Activated T-helper 1 cell treated with anti-CD3 and anti-CD28 coated beads, Interleukin-12 subunit alpha, Interleukin-12 subunit beta, Interleukin-2, Interleukin-4 antibody, amounts not matched to agents 30 ng/mL and 10 ng/mL and 1 ng/mL, durations not matched to agents 14 hours and 24 hours and 36 hours (primary cell): ENCODE data around the gene CTSZ. TPM values are rescaled to one million over a fixed set of nuclear protein-coding genes. Genes with fewer than 3 reads are reported as not detected.

Source experiments
- DNase-seq: peaks from one replicate; pipeline ENCODE4 v3.0.0; 2021; ENCODE audit warnings: low spot score
- H3K27ac Mint-ChIP-seq: one replicate; pipeline ENCODE4 v1.8.0; 2021; ENCODE audit warnings: mild to moderate bottlenecking, mixed read lengths
- H3K27me3 Mint-ChIP-seq: one replicate; pipeline ENCODE4 v1.8.0; 2022; ENCODE audit warnings: mild to moderate bottlenecking, moderate library complexity, mixed read lengths; ENCODE audit not compliant: insufficient read depth
- H3K36me3 Mint-ChIP-seq: one replicate; pipeline ENCODE4 v1.8.0; 2021; ENCODE audit warnings: low read depth, mixed read lengths
- H3K4me1 Mint-ChIP-seq: one replicate; pipeline ENCODE4 v1.8.0; 2021; ENCODE audit warnings: low read depth, mixed read lengths
- H3K4me3 Mint-ChIP-seq: one replicate; pipeline ENCODE4 v1.8.0; 2021; ENCODE audit warnings: mild to moderate bottlenecking, moderate library complexity, mixed read lengths
- H3K9me3 Mint-ChIP-seq: one replicate; pipeline ENCODE4 v1.8.0; 2021; ENCODE audit warnings: mixed read lengths
- intact Hi-C: fragments of 100-400 bp; cut with micrococcal nuclease; formaldehyde crosslinking; loops from one replicate; pipeline ENCODE4 v1.15.1; 2024
- total RNA-seq: library from RNA; stranded (reverse); gene quantifications from 2 replicates; pipeline ENCODE4 v1.2.3, GENCODE V29; 2022

CTSZ gene
- total RNA-seq, 1 donor from 2014 or later: 54.1 TPM

DNA sequence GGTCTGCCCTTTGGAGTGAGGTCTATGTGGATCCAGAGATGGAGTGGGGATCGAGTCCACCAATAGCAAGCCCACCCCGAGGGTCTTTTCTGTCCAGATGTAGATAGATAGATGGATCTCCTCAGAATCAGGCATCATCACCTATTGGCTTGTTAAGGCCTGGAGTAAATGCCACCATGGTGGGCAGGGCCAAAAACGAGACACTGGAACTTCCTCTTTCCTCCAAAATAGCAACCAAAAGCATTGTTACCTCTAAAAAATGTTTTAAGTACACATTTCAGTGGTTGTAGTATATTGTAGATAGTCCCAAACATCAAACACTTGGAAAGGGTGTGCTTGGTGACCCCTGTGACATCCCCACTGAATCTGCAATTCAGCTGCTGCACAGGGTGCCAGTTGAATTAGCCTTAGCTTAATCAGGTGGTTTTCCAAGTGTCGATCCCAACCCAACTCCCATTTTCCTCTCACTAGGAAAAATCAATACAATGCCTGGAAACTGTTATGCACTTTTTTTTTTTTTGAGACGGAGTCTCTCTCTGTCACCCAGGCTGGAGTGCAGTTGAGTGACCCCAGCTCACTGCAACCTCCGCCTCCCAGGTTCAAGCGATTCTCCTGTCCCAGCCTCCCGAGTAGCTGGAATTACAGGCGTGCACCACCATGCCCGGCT is 61.0 kb downstream of the CTSZ start:
- peaks cover 2% of the 10 kb centered on the region for H3K27me3 Mint-ChIP-seq
- H3K36me3 Mint-ChIP-seq: no peaks in the 10 kb centered on the region
- H3K9me3 Mint-ChIP-seq: no peaks in the 10 kb centered on the region
- H3K4me3 Mint-ChIP-seq: no peak overlapping the region
- H3K4me1 Mint-ChIP-seq: no peaks in the 10 kb centered on the region
- no peak for DNase-seq
- intact Hi-C loops: no loop called here
- H3K27ac Mint-ChIP-seq: no peak overlapping the region

Other genes with a start within 250 kb of the CTSZ start
- 1.4 and 1.7 TPM in 2 replicates for gene GNAS-AS1, start 156.4 kb downstream of the CTSZ start, total RNA-seq
- gene GNAS, start 154.5 kb downstream of the CTSZ start, total RNA-seq: 498 and 505 TPM in 2 replicates
- 121 and 135 TPM in 2 replicates for gene NELFCD, start 26.0 kb downstream of the CTSZ start, total RNA-seq
- not detected in 2 replicates for gene TUBB1, start 12.2 kb upstream of the CTSZ start, total RNA-seq
- gene ATP5F1E, start 25.1 kb upstream of the CTSZ start, total RNA-seq: 81.3 and 84.6 TPM in 2 replicates
- 121 and 123 TPM in 2 replicates for gene PRELID3B, start 35.5 kb upstream of the CTSZ start, total RNA-seq
- 3.4 and 3.6 TPM in 2 replicates for gene ZNF831, start 156.6 kb upstream of the CTSZ start, total RNA-seq